ENCODE measurements around the gene FLT3LG.
A peak's percentile ranks its signal among the peaks of the same experiment; 100 is the strongest.
"Not testable (repeated sequence)": the region's sequence is repeated elsewhere in the genome, so short reads cannot be mapped to it uniquely, and the experiment has no call there.

FLT3LG gene

DNA sequence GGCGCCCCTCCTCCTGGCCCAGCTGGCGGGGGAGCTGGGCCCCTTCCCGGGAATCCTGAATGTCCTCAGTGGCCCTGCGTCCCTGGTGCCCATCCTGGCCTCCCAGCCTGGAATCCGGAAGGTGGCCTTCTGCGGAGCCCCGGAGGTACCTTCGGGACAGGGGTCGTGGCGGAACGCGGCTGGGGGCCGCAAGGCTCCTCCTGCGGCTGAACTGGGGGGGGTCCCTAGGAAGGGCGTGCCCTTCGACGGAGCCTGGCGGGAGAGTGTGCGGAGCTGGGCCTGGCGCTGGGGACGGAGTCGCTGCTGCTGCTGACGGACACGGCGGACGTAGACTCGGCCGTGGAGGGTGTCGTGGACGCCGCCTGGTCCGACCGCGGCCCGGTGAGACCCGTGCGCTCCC, 12.4 kb upstream of the FLT3LG start:
- DNase-seq (ENCODE audit: low spot score), result no peak

DNA sequence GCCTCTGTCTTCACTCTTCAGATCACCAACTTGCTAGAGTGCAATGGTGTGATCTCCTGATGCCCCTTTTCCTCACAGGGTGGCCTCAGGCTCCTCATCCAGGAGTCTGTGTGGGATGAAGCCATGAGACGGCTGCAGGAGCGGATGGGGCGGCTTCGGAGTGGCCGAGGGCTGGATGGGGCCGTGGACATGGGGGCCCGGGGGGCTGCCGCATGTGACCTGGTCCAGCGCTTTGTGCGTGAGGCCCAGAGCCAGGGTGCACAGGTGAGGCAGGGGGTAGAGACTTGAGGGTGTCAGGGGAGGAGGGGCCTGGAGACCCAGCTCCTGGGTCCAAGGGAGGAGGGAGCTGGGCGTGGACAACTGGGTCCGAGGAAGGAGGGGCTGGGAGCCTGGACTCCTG, 11.5 kb upstream of the FLT3LG start:
- no peak for DNase-seq (ENCODE audit: low spot score)

DNA sequence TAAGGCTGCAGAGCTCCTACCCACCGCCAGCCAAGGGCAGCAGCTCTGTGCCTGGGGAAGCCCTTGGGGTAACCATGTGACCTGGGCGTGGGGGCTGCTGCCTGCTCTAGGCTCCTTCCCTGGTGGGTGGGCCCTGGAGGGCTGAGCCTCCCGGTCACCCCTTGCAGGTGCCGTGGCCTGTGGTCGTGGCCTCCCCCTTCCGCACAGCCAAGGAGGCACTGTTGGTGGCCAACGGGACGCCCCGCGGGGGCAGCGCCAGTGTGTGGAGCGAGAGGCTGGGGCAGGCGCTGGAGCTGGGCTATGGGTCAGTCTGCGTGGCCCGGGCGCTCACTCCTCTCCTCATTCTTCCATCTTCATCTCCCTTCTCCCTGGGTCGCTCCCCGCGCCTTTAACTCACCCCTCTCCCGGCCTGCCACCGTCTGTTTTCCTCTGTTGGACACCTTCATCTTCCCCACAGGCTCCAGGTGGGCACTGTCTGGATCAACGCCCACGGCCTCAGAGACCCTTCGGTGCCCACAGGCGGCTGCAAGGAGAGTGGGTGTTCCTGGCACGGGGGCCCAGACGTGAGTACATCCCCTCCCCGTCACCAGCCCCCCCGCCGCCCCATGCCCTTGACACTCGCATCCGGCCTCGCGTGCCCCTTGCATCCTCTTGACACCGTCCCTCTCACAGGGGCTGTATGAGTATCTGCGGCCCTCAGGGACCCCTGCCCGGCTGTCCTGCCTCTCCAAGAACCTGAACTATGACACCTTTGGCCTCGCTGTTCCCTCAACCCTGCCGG, 9.9 kb upstream of the FLT3LG start:
- no peak for DNase-seq (ENCODE audit: low spot score)

DNA sequence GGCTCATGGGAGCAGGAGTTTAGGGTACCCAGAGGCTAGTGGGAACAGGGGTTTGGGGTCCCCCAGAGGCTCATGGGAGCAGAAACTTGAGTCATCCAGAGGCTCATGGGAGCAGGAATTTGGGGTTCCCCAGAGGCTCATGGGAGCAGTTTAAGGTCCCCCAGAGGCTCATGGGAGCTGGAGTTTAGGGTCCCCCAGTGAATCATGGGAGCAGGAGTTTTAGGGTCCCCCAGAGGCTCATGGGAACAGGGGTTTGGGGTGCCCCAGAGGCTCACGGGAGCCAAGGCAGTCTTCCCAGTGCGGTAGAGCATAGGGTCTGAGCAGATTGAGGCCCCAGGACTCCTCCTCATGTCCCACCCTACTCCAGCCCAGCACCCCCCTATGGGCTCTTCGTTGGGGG, 8.6 kb upstream of the FLT3LG start:
- no peak for DNase-seq (ENCODE audit: low spot score)

DNA sequence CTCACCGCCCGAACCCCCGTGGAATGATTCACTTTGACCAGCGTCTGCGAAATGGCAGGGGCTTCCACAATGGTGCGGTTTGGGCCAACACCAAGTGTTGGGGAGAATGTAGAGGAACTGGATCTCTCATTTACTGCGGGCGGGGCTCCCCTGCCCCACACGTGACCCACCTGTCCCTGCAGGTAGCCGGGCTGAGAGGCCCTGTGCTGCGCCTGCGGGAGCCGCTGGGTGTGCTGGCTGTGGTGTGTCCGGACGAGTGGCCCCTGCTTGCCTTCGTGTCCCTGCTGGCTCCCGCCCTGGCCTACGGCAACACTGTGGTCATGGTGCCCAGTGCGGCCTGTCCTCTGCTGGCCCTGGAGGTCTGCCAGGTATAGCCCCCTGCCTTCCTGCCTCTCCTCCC, 5.8 kb upstream of the FLT3LG start:
- DNase-seq (ENCODE audit: low spot score), result no peak

DNA sequence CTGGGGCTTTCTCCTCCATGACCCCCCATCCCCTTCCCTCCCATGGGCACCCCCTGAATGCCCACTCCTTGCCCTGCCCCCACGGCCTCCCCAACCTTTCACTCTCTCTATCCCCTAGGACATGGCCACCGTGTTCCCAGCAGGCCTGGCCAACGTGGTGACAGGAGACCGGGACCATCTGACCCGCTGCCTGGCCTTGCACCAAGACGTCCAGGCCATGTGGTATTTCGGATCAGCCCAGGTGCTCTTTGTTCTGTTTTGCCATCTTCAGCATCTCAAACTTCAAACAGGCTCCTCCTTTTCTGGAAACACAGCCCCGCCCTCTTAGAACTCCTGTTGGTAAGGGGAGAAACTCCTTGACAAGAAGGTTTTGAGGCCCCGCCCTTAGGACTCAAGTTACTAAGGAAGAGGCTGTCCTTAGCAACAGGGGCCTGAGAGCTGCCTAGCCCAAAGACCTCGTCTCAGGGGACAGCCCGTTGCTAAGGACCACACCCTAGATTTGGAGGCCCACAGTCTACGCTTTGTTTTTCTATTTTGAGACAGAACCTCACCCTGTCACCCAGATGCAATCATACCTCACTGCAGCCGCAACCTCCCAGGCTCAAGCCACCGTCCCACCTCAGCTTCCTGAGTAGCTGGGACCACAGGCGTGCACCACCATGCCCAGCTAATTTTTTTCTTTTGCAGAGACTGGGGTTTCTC, 5.1 kb upstream of the FLT3LG start:
- DNase-seq (ENCODE audit: low spot score), result peak; percentile 53

DNA sequence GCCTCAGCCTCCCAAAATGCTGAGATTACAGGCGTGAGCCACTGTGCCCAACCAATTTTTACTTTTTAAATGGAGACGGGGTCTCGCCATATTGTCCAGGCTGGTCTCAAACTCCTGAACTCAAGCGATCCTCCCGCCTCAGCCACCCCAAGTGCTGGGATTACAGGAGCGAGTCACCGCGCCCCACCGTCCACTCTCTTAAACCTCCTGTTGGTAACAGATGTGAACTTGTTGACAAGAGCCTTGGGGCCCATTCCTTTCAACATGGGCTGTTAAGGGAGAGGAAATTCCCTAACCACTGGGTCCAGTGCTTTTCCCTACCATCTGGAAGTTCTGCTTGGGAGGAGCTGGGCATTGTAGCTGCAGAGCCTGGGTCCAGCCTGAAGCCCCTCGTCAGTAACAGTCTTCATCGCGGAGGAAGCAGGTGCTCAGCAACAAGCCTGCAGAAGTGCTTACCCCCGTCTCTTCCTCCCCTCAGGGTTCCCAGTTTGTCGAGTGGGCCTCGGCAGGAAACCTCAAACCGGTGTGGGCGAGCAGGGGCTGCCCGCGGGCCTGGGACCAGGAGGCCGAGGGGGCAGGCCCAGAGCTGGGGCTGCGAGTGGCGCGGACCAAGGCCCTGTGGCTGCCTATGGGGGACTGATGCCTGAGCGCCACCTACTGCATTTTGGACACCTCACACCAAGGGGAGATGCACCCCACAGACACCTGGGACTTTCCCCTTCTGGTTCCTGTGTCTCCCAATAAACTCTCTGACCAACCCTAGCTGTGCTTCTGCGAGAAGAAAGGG, 4.0 kb upstream of the FLT3LG start:
- no peak for DNase-seq (ENCODE audit: low spot score)

DNA sequence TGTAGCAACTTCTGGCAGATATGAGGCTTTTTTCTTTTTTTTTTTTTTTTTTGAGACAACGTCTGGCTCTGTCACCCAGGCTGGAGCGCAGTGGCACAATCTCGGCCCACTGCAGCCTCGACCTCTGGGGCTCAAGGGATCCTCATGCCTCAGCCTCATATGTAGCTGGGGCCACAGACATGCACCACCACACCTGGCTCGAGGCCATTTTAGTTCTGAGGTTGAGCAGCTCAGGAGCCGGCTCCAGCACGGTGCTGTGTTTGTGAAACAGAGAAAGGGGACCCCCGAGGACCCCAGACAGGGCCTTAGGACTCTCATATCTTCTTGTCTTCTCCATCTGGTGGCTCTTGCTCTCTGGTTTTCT, 3.4 kb upstream of the FLT3LG start:
- DNase-seq (ENCODE audit: low spot score), result no peak

DNA sequence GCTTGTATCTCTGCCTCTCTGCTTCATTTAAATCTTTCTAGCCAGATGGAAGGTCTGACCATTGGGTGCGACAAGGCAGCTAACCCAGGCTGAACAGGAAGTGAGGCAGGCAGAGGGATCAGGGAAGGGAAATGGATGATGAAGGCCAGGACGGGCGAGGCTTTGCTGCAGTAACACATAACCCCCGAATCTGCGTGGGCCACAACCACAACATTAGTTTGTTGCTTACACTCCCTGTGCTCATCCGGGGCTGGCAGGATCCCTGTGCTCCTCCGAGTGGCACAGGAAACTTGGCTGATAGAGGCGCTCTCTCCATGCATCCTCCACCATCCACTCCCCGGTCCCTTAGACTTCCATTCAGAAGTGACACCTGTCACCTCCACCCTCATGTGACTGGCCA, 1.1 kb upstream of the FLT3LG start:
- no peak for DNase-seq (ENCODE audit: low spot score)

DNA sequence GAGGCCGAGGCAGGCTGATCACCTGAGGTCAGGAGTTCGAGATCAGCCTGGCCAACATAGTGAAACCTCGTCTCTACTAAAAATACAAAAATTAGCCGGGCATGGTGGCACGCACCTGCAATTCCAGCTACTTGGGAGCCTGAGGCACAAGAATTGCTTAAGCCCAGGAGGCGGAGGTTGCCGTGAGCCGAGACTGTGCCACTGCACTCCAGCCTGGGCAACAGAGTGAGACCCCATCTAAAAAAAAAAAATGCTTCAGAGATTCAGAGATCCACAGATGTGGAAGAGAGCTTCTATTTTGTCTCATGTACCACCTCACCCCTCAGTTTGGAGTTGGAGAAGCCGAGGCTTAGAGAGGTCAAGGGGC, 531 bp upstream of the FLT3LG start:
- not testable (repeated sequence) for DNase-seq (ENCODE audit: low spot score)

DNA sequence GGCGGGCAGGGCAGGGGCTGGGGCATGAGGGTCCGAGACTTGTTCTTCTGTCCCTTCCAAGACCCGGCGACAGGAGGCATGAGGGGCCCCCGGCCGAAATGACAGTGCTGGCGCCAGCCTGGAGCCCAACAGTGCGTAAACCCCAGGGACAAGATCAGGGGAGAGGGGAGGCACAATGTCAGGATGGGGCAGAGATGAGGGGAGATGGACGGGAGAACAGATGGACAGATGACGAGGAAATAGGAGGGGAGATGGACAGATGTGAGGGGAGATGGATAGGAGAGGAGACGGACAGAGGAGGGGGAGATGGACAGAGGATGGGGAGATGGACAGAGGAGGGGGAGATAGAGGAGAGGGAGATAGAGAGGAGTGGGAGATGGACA, 518 bp downstream of the FLT3LG start:
- no peak for DNase-seq (ENCODE audit: low spot score)

DNA sequence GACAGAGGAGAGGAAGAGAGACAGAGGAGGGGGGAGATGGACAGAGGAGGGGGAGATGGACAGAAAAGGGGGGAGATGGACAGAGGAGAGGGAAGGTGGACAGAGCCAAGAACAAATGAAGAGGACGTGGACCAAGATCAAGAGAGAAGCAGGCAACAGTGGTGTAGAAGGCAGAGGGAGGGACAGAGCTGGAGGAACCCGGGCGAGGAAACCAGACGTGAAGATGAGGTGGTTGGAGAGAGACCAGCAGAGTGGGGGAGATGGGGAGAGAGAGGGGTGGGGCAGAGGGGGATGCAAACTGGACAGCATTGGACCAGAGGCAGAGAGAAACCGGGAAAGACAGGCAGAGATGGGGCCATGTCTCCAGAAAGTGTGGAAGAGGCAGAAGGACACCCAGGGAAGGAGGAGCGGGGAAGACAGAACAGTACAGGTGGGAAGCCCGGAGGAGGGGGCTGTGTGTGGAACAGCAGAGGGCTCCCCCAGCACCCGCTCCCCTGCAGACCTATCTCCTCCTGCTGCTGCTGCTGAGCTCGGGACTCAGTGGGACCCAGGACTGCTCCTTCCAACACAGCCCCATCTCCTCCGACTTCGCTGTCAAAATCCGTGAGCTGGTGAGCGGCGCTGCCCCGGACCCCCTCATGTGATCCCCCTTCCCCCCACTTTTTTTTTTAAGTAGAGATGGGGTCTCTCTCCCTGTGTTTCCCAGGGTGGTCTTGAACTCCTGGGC, 1.3 kb downstream of the FLT3LG start:
- DNase-seq (ENCODE audit: low spot score), result no peak

DNA sequence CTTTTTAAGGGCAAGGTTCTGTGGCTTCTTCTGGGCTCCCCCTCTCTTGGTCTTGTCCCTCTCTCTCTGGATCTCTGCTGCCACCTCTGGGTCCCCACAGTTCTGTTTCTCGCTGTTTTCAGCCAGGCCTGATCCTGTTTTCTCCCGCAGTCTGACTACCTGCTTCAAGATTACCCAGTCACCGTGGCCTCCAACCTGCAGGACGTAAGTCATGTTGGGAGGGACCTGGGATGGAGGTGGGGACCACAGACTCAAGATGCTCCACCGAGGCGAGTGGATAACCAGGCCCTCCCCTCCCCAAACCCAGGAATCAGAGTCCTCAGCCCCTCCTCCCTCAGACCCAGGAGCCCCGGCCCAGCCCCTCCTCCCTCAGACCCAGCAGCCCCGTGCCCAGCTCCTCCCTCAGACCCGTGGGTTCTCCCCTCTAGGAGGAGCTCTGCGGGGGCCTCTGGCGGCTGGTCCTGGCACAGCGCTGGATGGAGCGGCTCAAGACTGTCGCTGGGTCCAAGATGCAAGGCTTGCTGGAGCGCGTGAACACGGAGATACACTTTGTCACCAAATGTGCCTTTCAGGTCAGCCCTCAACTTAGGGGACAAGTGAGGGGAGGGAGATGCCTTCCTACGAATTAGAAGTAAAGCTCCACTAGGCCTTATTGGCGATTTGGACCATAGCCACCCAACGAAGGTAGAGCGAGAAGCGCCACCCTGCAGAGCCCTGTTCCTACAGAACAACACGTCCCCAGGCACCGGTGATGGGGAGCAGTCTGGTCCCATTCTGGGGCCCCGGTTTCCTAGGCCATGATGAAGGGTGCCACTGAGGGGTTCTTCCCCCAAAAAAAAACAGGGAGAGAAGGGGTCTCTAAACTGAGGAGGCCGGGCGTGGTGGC, 2.2 kb downstream of the FLT3LG start:
- peak; percentile 64 for DNase-seq (ENCODE audit: low spot score)

DNA sequence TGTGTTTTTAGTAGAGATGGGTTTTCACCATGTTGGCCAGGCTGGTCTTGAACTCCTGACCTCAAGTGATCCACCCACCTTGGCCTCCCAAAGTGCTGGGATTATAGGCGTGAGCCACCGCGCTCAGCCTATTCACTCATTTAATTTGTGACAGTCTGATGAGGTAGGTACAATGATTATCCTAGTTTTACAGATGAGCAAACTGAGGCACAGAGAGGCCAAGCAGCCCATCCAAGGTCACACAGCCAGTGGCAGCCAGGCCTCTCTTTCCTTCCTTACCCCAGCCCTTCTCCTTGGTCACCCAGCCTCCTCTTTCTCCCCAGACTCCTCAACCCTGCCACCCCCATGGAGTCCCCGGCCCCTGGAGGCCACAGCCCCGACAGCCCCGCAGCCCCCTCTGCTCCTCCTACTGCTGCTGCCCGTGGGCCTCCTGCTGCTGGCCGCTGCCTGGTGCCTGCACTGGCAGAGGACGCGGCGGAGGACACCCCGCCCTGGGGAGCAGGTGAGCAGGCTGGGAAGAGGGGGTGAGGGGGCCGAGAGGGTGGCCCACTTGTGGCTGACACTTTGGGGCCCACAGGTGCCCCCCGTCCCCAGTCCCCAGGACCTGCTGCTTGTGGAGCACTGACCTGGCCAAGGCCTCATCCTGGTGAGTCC, 6.1 kb downstream of the FLT3LG start:
- no peak for DNase-seq (ENCODE audit: low spot score)

DNA sequence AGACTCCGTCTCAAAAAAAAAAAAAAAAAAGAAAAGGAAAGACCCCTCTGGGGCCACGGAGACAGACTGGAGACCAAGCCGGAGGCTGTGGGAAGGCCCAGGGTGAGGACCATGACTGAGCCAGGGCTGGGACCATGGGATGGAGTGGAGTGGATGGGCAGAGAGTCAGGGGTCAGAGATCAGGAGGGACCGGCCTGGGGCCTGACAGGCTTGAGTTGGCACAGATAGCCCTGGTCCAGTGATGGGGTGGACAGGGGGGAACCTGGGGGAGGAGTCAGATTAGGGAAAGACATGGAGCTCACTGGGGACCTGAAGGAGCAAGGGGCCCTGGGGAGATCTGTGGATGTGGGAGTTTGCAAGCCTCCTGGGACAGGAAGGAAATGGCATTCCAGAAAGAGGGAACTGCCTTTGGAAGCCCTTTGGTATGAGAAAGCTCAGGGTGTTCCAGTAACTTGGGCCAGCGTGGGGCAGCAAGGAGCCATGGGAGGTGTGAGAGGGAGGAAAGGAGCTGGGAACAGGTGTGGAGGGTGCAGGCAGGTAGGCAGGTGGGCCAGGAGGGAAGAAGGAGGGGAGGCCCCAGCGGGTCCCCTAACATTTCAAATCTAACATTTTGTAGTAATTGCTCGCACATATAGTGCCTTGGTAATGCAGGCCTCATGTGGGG, 7.1 kb downstream of the FLT3LG start:
- DNase-seq (ENCODE audit: low spot score), result no peak

DNA sequence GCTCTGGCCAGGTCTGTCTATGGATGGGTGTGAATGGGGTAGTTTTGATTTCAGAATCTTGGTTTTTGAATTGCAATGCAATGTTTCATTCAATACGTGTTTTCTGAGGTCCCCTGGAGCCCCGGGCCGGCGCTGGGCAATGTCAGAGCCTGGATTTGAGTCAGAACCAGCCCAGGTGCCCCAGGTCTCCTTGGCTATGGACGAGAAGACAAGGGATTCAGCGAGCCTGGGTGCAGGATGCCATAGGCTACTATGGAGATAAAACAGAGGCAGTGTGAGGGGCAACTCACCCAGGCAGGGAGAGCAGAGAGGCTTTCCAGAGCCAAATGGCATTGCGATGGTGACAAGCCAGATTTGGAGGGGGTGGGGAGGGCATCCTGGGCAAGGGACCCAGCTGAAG, 12.2 kb downstream of the FLT3LG start:
- no peak for DNase-seq (ENCODE audit: low spot score)

DNA sequence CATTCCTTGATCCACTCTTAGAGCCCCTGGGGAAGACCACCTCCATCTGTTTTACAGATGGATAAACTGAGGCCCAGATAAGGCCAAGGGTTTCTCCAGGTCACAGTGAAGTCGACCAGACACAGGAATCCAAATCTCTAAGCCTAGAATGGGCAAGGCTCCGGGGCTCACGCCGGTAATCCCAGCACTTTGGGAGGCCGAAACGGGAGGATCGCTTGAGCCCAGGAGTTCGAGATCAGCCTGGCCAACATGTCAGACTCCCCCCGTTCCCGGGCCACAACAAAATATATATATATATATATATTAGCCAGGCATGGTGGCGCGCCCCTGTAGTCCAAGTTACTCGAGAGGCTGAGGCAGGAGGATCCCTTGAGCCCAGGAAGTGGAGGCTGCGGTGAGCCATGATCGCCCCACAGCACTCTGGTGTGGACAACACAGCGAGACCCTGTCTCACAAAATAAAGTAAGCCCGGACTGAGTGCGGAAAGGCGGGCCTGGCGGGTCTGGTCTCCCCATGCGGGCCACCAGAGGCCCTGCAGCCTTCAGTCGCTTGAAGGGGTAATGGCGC, 12.8 kb downstream of the FLT3LG start:
- no peak for DNase-seq (ENCODE audit: low spot score)

DNA sequence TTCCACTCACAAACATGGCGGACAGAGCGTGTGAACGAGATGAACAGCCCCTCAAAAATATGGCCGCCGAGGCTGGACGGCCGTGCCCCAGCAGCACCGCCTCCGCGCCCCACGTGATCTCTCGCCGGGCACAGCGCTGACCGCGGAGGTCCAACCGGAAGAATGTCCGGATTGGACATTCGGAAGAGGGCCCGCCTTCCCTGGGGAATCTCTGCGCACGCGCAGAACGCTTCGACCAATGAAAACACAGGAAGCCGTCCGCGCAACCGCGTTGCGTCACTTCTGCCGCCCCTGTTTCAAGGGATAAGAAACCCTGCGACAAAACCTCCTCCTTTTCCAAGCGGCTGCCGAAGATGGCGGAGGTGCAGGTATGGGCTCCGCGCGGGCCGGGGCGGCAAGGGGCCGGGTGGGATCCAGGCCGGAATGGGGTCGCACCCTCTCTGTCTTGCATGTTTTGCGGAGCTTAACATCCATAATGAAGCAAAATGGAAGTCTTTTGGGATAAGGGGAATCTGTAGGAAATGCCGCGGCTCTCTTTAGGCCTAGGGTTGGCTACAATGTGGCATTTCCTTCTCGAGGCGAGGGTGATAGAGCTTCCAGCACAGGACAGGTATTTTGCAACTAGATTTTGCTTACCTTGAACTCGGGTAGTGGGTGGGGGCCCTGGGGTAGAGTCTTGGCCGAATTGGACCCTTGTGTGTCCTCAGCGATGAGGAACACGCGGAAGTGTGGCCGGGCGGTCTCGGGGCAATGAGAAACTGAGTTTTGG, 13.4 kb downstream of the FLT3LG start, which contains the start of gene RPL13A:
RPL13A (plus strand) TSS at position 332 of the 769 bp plus-strand sequence; CDS start at position 354, 22 bp downstream.
- peak; percentile 99 for DNase-seq (ENCODE audit: low spot score)
